Inflammatory macrophage (primary cell): ENCODE measurements around the gene RAX2.

Source experiments
- DNase-seq, 2 donors: peaks; one replicate each; pipeline ENCODE4 v3.0.0-alpha.2; 2020 to 2022
- total RNA-seq, 18 experiments: gene quantifications; one replicate each; lab custom pipeline; 2026; ENCODE audit warnings: mixed read lengths in 6 of 18, inconsistent platforms in 2 of 18; lab: John Stamatoyannopoulos, UW

The RAX2 gene
- 0 to 0.17 (median 0) reads per million in 18 experiments for total RNA-seq

DNA sequence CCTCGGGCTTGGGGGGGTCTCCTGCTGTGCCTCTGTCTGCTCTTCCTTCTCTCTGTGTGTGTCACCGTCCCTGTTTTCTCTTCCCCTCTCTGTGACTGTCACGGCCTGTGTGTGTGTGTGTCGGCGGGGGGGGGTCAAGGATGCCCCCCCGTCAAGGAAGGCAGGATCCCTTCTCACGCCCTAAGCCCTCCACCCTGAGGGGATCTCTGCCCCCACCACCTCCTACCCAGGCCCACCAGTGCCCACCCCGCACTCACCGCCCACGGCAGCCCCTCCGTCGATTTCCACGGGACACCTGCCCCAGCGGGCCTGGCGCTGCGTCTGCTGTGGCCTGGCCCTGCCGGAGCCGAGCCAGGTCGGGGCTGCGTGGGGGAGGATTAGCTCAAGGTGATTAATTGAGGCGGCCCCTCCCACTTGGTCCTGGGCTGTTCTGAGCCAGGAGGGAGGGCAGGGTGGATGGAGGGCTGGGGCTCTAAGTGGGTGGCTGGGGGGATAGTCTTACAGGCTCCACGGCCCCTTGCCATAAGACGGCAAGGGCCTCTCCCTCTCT lies at the start of gene RAX2:
TSS of gene RAX2 (minus strand) at position 323 of the 550 bp plus-strand sequence. CDS start 486 bp downstream, outside the sequence.
- DNase-seq: no peak

DNA sequence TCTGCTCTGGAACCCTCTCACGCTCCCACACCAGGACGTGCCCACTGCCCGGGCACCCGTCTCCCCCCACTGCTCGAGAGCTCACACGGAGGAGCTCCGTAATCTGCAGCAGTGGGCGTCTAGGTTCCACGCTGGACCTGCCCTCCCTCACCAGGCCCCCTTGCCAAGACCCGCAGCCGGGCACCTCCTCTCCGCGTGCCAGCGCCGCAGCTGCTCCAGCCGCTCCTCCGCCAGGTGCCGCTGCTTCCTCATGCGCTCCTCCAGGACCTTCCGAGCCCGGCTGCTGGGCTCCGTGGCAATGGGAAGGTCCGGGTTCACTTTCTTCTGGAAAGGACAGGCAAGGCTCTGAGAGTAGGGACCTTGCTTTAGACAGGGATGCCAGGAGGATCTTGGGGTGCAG lies 49.1 kb upstream of the RAX2 start:
- no peak for DNase-seq

DNA sequence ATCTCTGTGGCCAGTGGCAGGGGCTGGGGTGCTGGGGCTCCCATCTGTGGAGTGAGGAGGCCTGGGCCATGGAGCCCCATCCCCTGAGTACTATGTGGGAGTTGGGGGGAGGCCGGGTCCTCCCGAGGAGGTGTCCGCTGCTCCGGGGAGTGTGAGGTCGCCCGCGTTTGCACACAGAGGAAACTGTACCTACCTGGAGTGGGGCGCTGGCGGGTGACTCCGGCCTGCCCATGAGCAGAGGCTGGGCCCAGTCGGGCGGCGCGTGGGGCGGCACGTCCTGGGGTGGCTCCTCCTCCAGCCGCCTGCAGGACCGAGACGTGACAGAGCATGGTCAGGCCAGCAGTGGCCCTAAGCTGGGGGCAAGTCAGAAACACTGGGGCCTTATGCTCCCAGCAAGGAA lies 48.0 kb upstream of the RAX2 start:
- no peak for DNase-seq

DNA sequence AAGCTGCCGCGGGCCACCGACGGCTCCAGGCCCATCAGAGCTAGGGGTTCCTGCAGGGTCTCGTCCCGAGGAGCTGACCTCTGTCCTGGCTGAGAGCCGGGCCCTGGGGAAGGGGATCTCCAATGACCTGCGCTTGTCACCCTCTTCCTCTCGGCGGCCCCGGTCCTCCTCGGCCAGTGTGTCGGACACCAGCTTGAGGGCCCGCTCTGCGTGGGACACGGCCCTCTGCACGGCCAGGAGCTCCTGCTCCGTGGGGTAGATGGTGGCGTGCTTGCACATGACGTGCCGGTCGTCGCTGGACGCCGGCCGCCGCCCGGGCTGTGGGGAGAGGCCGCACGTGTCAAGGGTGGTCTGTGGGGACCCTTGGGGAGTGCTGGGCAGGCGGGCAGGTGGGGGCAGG lies 46.9 kb upstream of the RAX2 start:
- DNase-seq: no peak

DNA sequence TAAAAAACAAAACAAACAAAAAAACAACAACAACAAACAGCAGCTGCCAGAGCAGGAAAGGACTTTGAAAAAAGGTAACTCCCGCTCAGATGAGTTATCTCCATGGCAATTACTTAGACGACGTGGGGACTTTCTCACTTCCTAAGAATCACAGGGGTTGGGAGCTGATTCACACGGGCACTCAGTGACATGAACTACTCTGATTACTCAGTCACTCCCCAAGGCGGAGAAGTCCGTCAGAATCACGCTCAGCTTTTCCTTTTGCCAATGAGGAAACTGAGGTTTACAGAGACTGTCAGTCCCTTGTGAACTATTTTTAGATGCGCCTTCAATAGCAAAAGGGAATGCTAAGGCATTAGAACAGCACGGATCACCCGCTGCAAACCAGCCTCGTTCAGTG lies 46.4 kb upstream of the RAX2 start:
- DNase-seq: peak; percentile 94 to 97

DNA sequence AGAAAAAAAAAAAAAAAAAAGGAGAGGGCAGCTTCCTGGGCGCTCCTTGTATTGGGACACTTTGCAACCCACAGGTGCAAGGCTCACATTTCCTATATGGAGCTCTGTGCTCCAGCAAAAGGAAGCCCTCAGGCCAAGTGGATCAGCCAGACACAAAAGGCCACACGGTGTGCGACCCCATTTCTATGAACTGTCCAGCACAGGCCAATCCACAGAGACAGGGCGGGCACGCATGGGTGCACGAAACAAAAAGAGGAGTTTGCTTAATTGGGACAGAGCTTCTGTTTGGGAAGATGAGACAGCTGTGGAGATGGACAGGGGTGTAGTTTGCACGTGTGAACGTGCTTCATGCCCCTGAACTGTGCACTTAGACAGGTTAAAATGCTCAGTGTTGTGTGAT lies 45.7 kb upstream of the RAX2 start:
- no peak for DNase-seq

DNA sequence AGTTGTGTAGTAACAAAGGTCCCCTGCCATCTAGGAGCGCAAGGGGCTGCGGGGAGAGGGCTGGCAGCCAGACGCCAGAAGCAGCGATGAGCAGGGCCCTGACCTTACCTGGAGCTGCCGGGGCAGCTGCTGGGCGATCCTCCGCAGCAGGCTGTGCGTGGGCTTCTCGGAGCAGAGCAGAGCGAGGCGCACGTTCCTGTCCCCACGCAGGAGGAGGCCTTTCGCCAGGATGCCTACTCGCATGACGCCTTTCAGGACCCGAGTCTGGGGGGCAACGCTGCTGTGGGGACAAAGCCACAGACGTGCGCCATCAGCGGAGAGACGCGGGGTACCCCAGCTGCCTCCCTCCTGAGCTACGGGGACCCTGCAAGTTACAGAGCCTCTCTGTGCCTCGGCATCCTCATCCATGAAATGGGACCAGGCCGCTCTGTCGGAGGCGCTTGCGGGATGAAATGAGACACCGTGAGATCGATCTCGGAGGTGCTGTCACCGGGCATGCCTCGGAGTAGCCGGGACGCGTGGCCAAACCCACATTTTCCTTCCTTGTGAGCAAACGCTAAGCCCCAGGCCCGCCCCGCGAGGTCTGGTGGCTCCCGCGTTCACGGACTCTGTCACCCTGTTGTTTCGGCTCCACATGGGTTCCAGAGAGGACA lies 44.7 kb upstream of the RAX2 start:
- no peak for DNase-seq

DNA sequence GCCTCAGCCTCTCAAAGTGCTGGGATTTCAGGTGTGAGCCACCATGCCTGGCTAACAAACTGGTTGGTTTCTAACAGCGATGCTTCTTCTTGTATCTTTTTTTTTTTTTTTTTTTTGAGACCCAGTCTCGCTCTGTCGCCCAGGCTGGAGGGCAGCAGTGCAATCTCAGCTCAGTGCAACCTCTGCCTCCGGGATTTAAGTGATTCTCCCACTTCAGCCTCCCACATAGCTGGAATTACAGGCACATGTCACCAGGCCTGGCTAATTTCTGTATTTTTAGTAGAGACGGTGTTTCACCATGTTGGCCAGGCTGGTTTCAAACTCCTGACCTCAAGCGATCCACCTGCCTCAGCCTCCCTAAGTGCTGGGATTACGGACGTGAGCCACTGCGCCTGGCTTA lies 44.1 kb upstream of the RAX2 start:
- peak in 1 of 2 donors; percentile 54 for DNase-seq

DNA sequence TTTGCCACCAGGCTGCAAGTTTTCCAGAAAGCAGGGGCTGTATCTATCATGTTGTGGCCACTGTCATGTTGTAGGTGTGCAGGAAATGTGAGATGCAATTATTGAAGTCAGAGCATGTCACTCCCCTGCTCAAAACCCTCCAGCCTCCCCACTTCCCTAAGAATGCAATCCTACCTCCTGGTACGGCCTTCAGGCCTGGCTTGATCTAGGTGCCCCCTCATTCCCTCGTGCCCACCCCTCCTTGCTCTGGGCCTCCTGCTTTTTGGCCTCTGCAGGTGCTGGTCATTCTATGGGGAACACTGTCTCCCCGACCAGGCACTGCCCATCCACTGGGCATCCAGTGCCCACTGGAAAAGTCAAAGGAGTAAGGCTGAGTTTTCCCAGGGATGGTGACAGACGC lies 42.6 kb upstream of the RAX2 start:
- DNase-seq: no peak

DNA sequence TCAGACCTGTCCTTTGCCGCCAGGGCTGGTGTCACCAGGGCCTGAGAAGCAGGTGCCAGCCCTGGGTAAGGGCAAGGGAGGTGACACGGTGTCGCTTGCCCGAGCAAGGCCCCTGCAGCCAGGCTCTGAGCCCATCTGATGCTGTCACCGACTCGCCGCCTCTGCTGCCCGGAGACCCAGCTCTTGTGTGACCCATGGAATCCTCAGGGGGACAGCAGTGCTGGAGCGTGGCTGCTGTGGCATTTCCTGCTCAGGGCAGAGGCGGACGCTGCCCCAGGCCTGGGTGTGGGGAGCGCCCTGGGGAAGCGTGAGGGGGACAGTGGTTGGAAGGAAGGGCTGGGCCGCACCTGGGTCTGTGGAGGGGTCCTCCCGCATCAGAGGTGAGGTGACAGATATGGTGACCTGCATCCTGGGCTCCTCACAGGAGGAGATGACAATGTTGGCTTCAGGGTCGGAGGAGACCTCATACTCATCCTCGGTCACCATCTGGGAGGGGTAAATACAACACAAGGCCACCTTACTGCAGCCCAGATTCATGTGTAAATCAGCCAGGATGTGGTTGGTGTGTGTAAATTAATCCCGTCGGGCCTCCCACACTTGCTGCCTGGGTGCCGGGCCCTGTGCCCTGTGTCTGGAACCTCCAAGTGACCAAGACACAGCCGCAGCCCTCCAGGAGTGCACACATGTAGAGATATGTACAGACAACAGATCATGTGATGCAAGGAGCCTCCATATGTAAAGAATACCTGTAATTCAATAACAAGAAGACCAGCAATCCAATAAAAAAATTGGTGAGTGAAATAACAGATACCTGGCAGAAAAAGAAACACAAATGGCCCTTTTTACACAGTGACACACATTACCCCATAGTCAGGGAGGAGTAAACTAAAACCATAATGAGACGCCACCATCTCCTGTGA lies 41.7 kb upstream of the RAX2 start:
- DNase-seq: no peak

DNA sequence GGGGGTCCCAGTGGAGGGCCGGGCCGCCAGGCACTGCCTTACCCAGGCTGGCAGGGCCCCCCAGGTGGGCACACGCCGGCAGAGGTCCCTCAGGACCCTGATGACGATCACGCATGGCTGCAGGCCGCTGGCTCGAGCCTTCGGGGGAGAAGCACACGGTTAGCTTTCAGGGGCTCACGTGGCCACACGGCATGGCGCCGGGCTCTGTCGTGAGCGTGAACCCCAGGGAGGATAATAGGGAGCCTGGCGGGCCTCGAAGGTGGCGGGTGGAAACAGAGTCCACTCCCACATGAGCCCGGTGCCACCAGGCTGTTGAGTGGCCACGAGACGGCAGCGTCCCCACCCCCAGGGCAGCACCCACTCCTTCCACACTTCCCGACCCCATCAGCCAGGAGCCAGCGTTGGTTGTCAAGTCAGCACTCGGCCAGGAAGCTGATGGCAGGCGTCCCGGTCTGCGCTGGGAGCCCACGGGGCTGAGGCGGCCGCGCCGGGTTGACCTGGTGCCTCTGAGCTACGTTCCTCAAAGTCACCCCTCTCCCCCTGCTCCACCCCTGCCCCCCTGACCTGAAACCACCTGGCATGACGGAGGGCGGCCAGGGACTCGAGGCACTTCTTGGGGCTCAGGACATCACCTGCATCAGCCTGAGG lies 38.8 kb upstream of the RAX2 start:
- DNase-seq: peak in 1 of 2 donors; percentile 75

DNA sequence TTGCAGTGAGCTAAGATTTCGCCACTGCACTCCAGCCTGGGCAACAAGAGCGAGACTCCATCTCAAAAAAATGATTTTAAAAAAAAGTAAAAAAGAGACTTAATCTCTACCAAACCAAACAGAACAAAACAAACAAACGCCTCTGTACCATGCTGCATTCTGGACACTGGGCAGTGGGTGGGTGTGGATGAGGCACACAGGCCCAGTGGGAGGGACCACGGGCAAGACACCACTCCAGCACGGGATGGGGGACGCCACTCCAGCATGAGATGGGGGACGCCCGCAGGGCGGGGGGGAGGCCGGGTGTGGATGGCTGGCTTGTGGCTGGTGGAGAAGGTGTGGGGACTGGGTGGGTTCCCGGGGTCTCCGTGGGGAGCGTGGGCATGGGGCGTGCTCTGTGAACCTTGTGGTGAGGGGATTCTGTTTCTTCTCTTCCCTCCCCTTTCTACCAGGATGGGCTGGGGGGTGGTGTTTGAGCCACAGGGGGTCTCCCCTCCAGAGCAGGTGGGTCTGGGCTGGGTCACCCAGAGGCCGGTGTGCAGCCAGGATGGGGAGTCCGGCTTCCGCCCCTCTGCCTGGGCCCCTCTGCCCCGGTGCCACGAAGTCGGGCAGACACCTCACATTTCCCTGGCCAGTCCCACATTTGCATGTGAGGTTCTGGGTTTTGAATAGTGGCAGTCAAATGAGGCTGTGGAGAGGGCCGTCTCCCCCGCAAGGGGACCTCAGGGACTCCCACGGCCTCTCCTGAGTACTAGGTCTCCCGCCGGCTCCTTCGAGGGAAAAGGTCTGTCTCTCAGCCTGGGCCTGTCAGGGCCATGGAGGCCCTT lies 38.1 kb upstream of the RAX2 start:
- peak in 1 of 2 donors; percentile 46 for DNase-seq

DNA sequence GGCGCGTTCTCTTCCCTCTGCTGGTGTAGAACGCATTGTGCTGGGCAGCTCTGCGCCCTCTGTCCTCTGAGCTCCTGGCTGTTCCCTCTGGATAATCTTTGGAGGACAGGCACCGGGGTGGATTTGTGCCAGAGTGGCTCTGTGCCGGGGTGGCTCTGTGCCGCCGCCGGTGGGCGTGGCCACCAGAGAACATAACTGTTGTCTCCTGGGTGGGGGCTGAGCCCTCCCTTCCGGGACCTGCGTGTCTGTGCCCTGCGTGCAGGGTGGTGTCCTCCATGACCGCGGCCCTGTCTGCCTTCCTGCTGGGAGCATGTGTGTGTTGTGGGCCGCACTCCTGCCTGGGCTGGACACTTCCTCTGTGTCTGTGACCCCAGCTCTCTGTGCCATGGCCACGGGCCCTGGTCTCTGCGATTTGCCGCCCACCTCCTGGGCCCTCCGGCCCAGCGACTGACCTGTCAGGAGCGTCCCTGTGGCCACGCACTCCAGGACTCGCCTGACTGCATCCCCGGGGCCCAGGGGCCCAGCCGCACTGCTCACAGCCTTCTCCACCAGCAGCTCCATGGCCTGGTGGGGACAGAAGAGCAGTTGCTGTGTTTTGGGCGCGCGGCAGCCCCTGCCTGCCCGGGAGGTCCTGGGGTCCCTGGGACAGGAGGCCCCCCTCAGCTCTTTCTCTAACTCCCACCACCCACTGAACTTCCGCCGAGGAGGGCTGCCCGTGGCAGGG lies 36.6 kb upstream of the RAX2 start:
- no peak for DNase-seq

DNA sequence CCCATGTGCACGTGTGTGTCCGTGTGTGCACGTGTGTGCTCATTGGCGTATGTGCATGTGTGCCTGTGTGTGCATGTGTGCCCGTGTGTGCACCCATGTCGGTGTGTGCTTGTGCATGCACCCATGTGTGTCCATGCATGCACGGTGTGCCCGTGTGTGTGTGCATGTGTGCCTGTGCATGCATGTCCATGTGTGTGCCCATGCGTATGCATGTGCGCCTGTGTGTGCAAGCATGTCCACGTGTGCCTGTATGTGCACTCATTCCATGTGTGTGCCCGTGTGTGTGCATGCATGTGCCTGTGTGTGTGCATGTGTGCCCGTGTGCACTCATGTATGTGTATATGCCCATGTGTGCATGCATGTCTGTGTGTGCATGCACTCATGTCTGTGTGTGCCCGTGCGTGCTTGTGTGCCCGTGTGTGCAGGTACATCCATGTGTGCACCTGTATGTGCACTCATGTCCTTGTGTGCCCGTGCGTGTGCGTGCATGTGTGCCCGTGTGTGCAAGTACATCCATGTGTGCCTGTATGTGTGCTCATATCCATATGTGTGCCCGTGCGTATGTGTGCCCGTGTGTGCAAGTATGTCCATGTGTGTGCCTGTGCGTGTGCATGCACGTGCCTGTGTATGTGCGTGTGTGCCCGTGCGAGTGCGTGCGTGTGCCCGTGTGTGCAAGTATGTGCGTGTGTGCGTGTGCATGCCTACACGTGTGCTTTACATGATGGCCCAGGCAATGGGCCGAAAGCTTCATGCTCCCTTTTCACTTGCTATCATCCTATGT lies 35.7 kb upstream of the RAX2 start:
- no peak for DNase-seq

DNA sequence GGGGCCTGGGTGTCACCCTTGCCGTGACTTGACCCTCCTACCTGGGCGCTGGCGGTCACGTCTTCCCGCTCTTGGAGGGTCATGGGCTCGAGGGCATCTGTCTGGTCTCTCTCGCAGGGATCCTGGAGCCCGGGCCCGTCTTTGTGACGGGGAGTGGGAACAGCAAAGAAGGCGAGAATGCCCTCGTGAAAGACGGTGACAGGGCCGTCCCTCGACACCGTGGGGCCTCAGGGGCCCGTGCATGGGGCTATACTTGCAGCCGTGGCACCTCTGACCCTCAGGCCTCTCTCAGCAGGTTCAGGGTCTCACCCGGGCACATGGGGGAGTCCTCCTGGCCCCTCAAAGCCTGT lies 35.1 kb upstream of the RAX2 start:
- no peak for DNase-seq

DNA sequence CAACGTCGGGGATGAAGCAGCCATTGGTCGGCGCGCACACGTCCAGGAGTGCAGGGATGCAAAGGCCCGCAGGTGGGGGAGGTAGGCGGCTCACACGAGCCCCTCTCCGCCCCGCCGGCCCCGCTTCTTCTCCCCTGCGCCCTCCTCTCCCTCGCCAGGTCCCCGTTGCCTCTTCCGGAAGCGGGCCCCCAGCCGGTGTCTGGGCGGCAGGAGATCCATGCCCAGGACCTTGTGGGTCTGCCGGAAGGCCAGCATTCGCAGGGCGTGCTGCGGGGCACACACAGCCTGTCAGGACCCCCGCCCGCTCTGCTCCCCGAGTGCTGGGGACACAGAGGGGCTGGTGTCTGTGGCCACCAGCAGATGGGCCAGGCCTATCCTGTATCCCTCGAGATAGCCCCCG lies 33.8 kb upstream of the RAX2 start:
- no peak for DNase-seq

DNA sequence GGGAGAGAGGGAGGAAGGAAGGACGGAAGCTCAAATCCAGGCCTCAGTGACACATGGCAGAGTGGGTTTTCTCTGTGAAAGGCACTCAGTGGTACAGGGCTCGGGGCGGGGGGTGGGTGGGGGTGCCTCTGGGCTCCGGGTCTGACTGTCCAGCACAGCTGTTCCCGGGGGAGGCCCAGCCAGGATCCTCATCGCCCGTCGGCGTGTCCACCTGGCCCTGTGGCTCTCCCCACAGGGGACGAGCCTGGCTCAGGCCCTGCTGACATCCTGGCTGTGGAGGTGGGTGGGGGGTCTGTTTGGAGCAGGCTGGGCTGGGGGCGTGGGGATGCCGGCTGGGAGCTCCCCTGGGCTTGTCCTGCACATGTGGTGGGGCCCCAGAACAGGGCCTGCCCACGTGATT lies 32.4 kb upstream of the RAX2 start:
- DNase-seq: no peak

DNA sequence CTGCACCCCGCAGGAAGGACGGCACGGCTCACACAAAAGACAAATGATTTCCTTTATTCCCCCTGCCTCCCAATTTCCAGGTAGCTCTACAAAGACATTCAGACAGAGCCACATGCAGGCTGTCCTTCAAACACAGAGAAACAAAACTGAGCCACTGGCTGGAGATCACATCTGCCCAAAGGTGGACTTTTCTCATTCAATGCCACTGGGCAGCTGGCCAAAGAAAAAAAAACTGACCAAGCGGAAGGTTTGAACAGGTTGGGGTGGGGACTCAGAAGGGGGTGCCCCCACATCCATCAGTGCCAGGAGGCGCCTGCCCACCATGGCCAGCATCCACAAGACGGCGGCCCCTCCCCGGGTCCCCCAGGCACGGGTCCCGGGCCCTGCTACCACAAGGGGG lies 32.0 kb upstream of the RAX2 start:
- no peak for DNase-seq

DNA sequence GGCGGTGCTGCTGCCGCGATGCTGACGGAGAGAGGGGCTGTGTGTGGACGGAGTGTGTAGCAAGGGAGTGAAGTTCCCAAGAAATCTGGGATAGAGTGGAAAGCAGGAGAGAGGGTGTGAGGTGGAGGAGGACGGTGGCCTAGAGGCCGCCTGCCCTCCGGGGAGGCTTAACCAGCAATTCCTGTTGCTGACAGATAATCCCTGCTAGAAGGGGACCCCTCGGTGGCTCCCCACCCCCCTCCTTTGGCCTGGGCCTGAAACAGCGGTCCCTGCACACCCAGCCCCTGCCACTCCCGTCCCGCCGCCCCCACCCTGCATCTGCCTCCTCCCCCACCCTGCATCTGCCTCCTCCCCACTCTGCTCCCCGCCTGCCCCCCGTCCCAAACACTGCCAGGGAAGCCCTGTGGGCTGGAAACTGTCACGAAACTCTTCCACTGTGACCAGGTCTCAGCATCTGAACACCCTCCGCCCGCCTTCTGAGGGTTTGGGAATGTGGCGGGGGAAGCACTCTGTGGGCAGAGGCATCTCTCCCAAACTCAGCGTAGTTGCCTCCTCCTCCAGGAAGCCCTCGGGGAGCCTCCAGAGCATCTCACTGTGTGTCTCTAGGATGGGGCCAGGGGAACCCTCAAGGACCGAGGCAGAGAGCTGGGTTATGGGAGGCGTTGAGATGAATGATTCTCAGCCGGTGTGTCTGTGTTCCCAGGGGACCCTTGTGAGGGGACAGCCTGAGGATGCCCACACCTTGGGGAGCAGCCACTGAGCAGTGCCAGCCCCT lies 31.3 kb upstream of the RAX2 start:
- DNase-seq: no peak
